Mucosa of stomach (tissue), 1 donor: ENCODE measurements around the gene PSAP.
A peak's percentile ranks its signal among the peaks of the same experiment; 100 is the strongest.
"Not testable (repeated sequence)": the region's sequence is repeated elsewhere in the genome, so short reads cannot be mapped to it uniquely, and the experiment has no call there.

Experiments
- H3K27me3 ChIP-seq: one replicate; pipeline ENCODE4 v1.7.0; 2013; ENCODE audit warnings: mild to moderate bottlenecking, low read length; ENCODE audit not compliant: control insufficient read depth, insufficient read depth
- H3K36me3 ChIP-seq: one replicate; pipeline ENCODE4 v1.7.0; 2013; ENCODE audit warnings: low read length; ENCODE audit not compliant: control insufficient read depth, insufficient read depth
- H3K4me1 ChIP-seq: one replicate; pipeline ENCODE4 v1.7.0; 2013; ENCODE audit warnings: mild to moderate bottlenecking, low read length; ENCODE audit not compliant: control insufficient read depth, insufficient read depth
- H3K4me3 ChIP-seq: one replicate; pipeline ENCODE4 v1.7.0; 2013; ENCODE audit warnings: low read length
- H3K9ac ChIP-seq: one replicate; pipeline ENCODE4 v1.7.0; 2013; ENCODE audit warnings: mild to moderate bottlenecking, low read length, moderate library complexity
- H3K9me3 ChIP-seq: one replicate; pipeline ENCODE4 v1.7.0; 2013; ENCODE audit warnings: mild to moderate bottlenecking, low read length, moderate library complexity; ENCODE audit not compliant: control insufficient read depth
- donor health status: Pancreatic carcinoma.

The PSAP gene

GRCh38 chr10:71850743-71851464 lies at the start of gene PSAP:
Gene PSAP, minus strand, starts transcription at chr10:71851251. Its CDS starts 30 bp downstream, at chr10:71851221.
- Histone ChIP-seq H3K4me1 (peaks cover 4% of the 10 kb centered on the region), H3K36me3 (no peaks in the 10 kb centered on the region), H3K4me3 (peak within 1 kb of the TSS; percentile 95), H3K9ac (peak within 1 kb of the TSS; percentile 98), H3K27me3 (no peaks in the 10 kb centered on the region), H3K9me3 (no peaks in the 10 kb centered on the region)

GRCh38 chr10:71900441-71901180 lies 49.6 kb upstream of the PSAP start:
- Histone ChIP-seq H3K27me3 (no peaks in the 10 kb centered on the region), H3K9me3 (no peaks in the 10 kb centered on the region), H3K4me1 (no peaks in the 10 kb centered on the region), H3K4me3 (no peak overlapping the region), H3K9ac (no peak overlapping the region), H3K36me3 (no peaks in the 10 kb centered on the region)

GRCh38 chr10:71899665-71900412 lies 48.8 kb upstream of the PSAP start:
- H3K27me3 ChIP-seq: no peaks in the 10 kb centered on the region
- no peaks in the 10 kb centered on the region for H3K9me3 ChIP-seq
- H3K4me1 ChIP-seq: no peaks in the 10 kb centered on the region
- H3K4me3 ChIP-seq: no peak overlapping the region
- H3K36me3 ChIP-seq: no peaks in the 10 kb centered on the region
- H3K9ac ChIP-seq: no peak overlapping the region

- H3K4me3 ChIP-seq, H3K9me3 ChIP-seq, H3K9ac ChIP-seq, H3K4me1 ChIP-seq, H3K27me3 ChIP-seq, H3K36me3 ChIP-seq: not testable (repeated sequence)
Observed at GRCh38 chr10:71898346-71898745, 47.3 kb upstream of the PSAP start.

- Histone ChIP-seq H3K9me3 (no peaks in the 10 kb centered on the region), H3K4me1 (peaks cover 13% of the 10 kb centered on the region), H3K27me3 (no peaks in the 10 kb centered on the region)
Observed at GRCh38 chr10:71893920-71894319, 42.9 kb upstream of the PSAP start.

GRCh38 chr10:71893258-71893815 lies 42.3 kb upstream of the PSAP start:
- no peak overlapping the region for H3K9ac ChIP-seq

More at GRCh38 chr10:71893920-71894319, 42.9 kb upstream of the PSAP start:
- H3K4me3 ChIP-seq: no peak overlapping the region
- H3K9ac ChIP-seq: no peak overlapping the region
- H3K36me3 ChIP-seq: no peaks in the 10 kb centered on the region

GRCh38 chr10:71891437-71891836 lies 40.4 kb upstream of the PSAP start:
- no peak overlapping the region for H3K4me3 ChIP-seq
- H3K9ac ChIP-seq: no peak overlapping the region
- H3K36me3 ChIP-seq: no peaks in the 10 kb centered on the region
- H3K4me1 ChIP-seq: peaks cover 20% of the 10 kb centered on the region
- peaks cover 3% of the 10 kb centered on the region for H3K27me3 ChIP-seq
- no peaks in the 10 kb centered on the region for H3K9me3 ChIP-seq

More at GRCh38 chr10:71893258-71893815, 42.3 kb upstream of the PSAP start:
- H3K4me3 ChIP-seq: no peak overlapping the region
- H3K9me3 ChIP-seq: no peaks in the 10 kb centered on the region
- H3K4me1 ChIP-seq: peaks cover 17% of the 10 kb centered on the region
- H3K27me3 ChIP-seq: peaks cover 3% of the 10 kb centered on the region
- no peaks in the 10 kb centered on the region for H3K36me3 ChIP-seq

- Histone ChIP-seq H3K36me3 (no peaks in the 10 kb centered on the region), H3K27me3 (peaks cover 3% of the 10 kb centered on the region), H3K4me3 (peak overlapping the region; percentile 17), H3K9ac (peak overlapping the region; percentile 55), H3K4me1 (peaks cover 20% of the 10 kb centered on the region), H3K9me3 (no peaks in the 10 kb centered on the region)
Observed at GRCh38 chr10:71889388-71889987, 38.4 kb upstream of the PSAP start.

- peak overlapping the region; percentile 63 for H3K4me3 ChIP-seq
- H3K9ac ChIP-seq: peak overlapping the region; percentile 55
- peaks cover 3% of the 10 kb centered on the region for H3K27me3 ChIP-seq
- no peaks in the 10 kb centered on the region for H3K9me3 ChIP-seq
- H3K4me1 ChIP-seq: peaks cover 20% of the 10 kb centered on the region
- no peaks in the 10 kb centered on the region for H3K36me3 ChIP-seq
Observed at GRCh38 chr10:71888623-71889387, 37.8 kb upstream of the PSAP start.

- H3K27me3 ChIP-seq: peaks cover 3% of the 10 kb centered on the region
- no peaks in the 10 kb centered on the region for H3K36me3 ChIP-seq
- no peaks in the 10 kb centered on the region for H3K9me3 ChIP-seq
- H3K4me3 ChIP-seq: peak overlapping the region; percentile 63
- H3K4me1 ChIP-seq: peaks cover 18% of the 10 kb centered on the region
- H3K9ac ChIP-seq: peak overlapping the region; percentile 55
Observed at GRCh38 chr10:71888248-71888622, 37.2 kb upstream of the PSAP start.

- Histone ChIP-seq H3K36me3 (no peaks in the 10 kb centered on the region), H3K9me3 (no peaks in the 10 kb centered on the region), H3K9ac (peak overlapping the region; percentile 22), H3K4me1 (peaks cover 14% of the 10 kb centered on the region), H3K4me3 (no peak overlapping the region), H3K27me3 (peaks cover 3% of the 10 kb centered on the region)
Observed at GRCh38 chr10:71887743-71888142, 36.7 kb upstream of the PSAP start.
